Upper lobe of left lung (tissue), 6 donors: Measurements from ENCODE around the gene FTO. TPM values are rescaled to one million over a fixed set of nuclear protein-coding genes. Genes with fewer than 3 reads are reported as not detected.

ENCODE experiments used
- ATAC-seq, 2 donors: fragments of 200-7000 bp; cut with Tn5 transposase; one replicate each; pipeline ENCODE4 v1.9.1; 2022; ENCODE audit warnings: mild to moderate bottlenecking in 2 of 2, moderate library complexity in 2 of 2; ENCODE audit not compliant: low FRiP score in 2 of 2
- DNase-seq, 2 donors: peaks; one replicate each; pipeline ENCODE4 v3.0.0-alpha.2; 2019 to 2020
- H3K27ac ChIP-seq, 4 donors: fragments of 200-600 bp; sonication (generic); one replicate each; pipeline ENCODE4 v1.5.1; 2016 to 2019
- H3K27me3 ChIP-seq, 4 donors: fragments of 200-600 bp; sonication (generic); one replicate each; pipeline ENCODE4 v1.5.1; 2017 to 2019
- H3K36me3 ChIP-seq, 4 donors: fragments of 200-600 bp; sonication (generic); one replicate each; pipeline ENCODE4 v1.5.1; 2016 to 2019
- H3K4me1 ChIP-seq, 4 donors: fragments of 200-600 bp; sonication (generic); one replicate each; pipeline ENCODE4 v1.5.1; 2018 to 2019
- H3K4me3 ChIP-seq, 4 donors: fragments of 200-600 bp; sonication (generic); one replicate each; pipeline ENCODE4 v1.5.1; 2017 to 2019; ENCODE audit warnings: mild to moderate bottlenecking in 2 of 4, moderate library complexity in 1 of 4
- H3K9me3 ChIP-seq, 4 donors: fragments of 200-600 bp; sonication (generic); one replicate each; pipeline ENCODE4 v1.5.1; 2018 to 2019
- EP300 ChIP-seq, 4 donors: sonication (generic); formaldehyde crosslinking; IDR thresholded peaks; one replicate each; pipeline ENCODE4 v1.5.1; 2017; ENCODE audit warnings: antibody characterized with exemption in 4 of 4, control low read depth in 2 of 4
- POLR2A ChIP-seq, 4 donors: fragments of 450-650 bp; IDR thresholded peaks; one replicate each; pipeline ENCODE4 v1.5.1; 2016 to 2017; ENCODE audit warnings: antibody characterized with exemption in 4 of 4, mild to moderate bottlenecking in 2 of 4
- POLR2AphosphoS5 ChIP-seq, 2 donors: sonication (generic); formaldehyde crosslinking; IDR thresholded peaks; one replicate each; pipeline ENCODE4 v1.5.1; 2017; ENCODE audit warnings: antibody characterized with exemption in 2 of 2
- WGBS, 2 donors: methylation state at CpG; one replicate each; pipeline ENCODE4 v1.1.5; 2017 to 2018; 5-methylcytosine and 5-hydroxymethylcytosine counted together
- total RNA-seq, 6 donors: library from RNA; depleted of rRNA in 4 of 6; stranded (reverse); fragments of >200 nt in 4 of 6; gene quantifications; one replicate each; pipeline versions ENCODE4 v1.1.0 to v1.2.1, GENCODE V29; 2016 to 2021
- TF ChIP-seq, protein P1 (sequence below), 6 experiments: fragments of 450-650 bp in 4 of 6; fragments of 200-600 bp in 2 of 6; sonication (generic) in 2 of 6; IDR thresholded peaks; one replicate each; pipeline ENCODE4 v1.5.1; 2016 to 2019; ENCODE audit warnings: antibody characterized with exemption in 6 of 6
- donor health status: DM: no; HTN: no; CAD: no; lungs with moderate emphysema.
- donor health status: DM: no; HTN: yes; CAD: no; lungs with severe emphysema.

The FTO gene
- total RNA-seq, 6 donors from 2014 or later, result 62.9 to 114 (median 75.4) TPM

DNA sequence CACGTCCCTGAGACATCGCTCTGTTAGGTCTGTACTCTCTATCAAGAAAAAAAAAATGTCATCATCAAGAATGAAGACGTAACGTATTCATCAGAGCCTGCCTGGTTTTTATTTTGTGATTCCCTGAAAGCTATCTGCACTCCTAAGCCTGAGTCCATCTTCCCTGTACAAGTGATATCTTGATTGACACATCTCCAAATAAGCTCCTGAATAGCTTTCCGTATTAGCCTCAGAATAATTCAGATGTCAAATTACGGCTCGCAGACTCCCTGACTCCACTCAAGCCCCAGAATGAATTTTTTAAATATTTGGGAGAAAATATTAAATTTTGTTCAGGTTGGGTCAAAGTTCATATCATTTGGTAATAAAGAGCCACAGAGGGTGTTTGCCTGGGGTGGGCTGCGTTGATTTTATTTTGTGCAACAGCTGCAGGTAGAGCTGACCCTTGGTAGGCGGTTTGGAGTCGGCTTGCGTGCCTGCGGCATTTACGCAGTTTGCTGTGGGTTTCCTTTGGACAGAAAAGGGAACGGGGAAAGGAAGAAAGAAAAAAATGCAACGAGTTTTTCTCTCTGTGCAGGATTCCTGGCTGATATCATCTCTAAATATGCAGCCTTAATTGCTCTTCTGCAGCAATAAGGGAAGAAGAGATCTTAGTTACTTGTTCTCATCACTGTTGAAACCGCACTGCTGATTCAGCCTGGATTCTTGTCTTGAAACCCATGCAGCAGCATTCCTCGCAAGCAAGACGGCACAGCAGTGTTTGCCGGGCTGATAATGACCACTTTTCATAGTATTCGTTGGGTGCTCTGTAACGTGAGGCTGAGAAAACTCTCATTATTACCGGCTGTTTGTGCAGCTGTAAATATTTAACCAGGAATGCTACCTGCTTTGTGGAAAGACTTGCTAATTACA lies 467.9 kb downstream of the FTO start:
- H3K4me1 ChIP-seq, result peaks cover 0 to 4% (median 2%) of the 10 kb centered on the region in 4 donors
- H3K36me3 ChIP-seq, result no peaks in the 10 kb centered on the region
- no peak overlapping the region for H3K4me3 ChIP-seq
- DNase-seq (no peak), ATAC-seq (no peak)
- no peak overlapping the region for H3K27ac ChIP-seq
- no peaks in the 10 kb centered on the region for H3K27me3 ChIP-seq
- TF ChIP-seq EP300 (IDR thresholded peaks at IDR 0.05), result no peak
- TF ChIP-seq, protein P1, sequence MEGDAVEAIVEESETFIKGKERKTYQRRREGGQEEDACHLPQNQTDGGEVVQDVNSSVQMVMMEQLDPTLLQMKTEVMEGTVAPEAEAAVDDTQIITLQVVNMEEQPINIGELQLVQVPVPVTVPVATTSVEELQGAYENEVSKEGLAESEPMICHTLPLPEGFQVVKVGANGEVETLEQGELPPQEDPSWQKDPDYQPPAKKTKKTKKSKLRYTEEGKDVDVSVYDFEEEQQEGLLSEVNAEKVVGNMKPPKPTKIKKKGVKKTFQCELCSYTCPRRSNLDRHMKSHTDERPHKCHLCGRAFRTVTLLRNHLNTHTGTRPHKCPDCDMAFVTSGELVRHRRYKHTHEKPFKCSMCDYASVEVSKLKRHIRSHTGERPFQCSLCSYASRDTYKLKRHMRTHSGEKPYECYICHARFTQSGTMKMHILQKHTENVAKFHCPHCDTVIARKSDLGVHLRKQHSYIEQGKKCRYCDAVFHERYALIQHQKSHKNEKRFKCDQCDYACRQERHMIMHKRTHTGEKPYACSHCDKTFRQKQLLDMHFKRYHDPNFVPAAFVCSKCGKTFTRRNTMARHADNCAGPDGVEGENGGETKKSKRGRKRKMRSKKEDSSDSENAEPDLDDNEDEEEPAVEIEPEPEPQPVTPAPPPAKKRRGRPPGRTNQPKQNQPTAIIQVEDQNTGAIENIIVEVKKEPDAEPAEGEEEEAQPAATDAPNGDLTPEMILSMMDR (IDR thresholded peaks at IDR 0.05), result no peak
- no peak for TF ChIP-seq POLR2A (IDR thresholded peaks at IDR 0.05)
- TF ChIP-seq POLR2AphosphoS5 (IDR thresholded peaks at IDR 0.05), result no peak
- no peaks in the 10 kb centered on the region for H3K9me3 ChIP-seq
- WGBS, 2 donors, result 31% methylated on average over 22 of the region's 22 CpGs

DNA sequence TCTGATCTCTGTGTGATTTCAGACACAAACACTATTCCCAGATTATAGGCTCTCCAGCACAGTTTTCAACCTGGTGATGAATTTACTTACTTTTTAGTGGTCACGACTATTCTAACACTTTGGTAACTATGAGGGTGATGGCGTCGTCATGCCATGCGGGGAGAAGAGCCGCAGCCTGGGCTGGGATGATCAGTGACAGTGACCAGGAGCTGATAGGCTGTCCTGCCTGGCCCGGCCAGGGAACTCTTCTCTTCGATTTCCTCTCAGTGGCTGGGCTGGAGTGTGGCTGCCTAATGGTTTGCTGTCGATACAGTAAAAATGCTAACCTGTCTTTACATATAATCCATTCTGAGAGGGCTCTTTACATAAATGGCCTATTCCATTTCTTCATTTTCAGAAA lies 469.5 kb downstream of the FTO start:
- peaks cover 0 to 4% (median 2%) of the 10 kb centered on the region in 4 donors for H3K4me1 ChIP-seq
- H3K27ac ChIP-seq, result no peak overlapping the region
- no peak for TF ChIP-seq POLR2A (IDR thresholded peaks at IDR 0.05)
- TF ChIP-seq POLR2AphosphoS5 (IDR thresholded peaks at IDR 0.05), result no peak
- no peak for TF ChIP-seq EP300 (IDR thresholded peaks at IDR 0.05)
- DNase-seq (no peak), ATAC-seq (no peak)
- H3K9me3 ChIP-seq, result no peaks in the 10 kb centered on the region
- no peaks in the 10 kb centered on the region for H3K27me3 ChIP-seq
- 60 to 73% methylated on average over 8 of the region's 8 CpGs for WGBS, 2 donors
- no peaks in the 10 kb centered on the region for H3K36me3 ChIP-seq
- no peak overlapping the region for H3K4me3 ChIP-seq

DNA sequence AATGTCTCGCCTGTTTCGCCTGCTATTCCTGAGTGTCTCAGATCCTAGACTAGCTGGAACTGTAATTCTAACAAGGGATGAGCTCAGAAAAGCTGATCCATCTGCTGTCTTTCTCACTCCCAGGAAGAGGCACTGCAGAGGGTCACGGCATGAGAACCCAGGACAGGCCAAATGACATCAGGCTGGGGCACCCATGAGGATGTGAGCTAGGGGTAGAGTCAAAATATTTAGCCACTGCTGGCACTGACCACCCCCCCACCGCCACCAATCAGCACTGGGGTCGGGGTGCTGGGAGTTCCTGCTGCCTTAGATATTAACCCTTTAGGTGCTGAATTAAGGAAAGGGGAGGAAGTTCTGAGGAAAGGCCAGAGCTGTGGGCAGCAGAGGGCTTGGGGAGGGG lies 470.2 kb downstream of the FTO start:
- Histone ChIP-seq H3K27me3 (no peaks in the 10 kb centered on the region), H3K36me3 (no peaks in the 10 kb centered on the region), H3K4me1 (peaks cover 0 to 4% (median 2%) of the 10 kb centered on the region in 4 donors), H3K9me3 (no peaks in the 10 kb centered on the region), H3K27ac (no peak overlapping the region), H3K4me3 (no peak overlapping the region)
- no peak for TF ChIP-seq POLR2AphosphoS5 (IDR thresholded peaks at IDR 0.05)
- TF ChIP-seq, protein P1 (IDR thresholded peaks at IDR 0.05), result no peak
- no peak for TF ChIP-seq POLR2A (IDR thresholded peaks at IDR 0.05)
- no peak for TF ChIP-seq EP300 (IDR thresholded peaks at IDR 0.05)
- 44 to 47% methylated on average over 5 of the region's 5 CpGs for WGBS, 2 donors
- ATAC-seq (no peak), DNase-seq (no peak)

DNA sequence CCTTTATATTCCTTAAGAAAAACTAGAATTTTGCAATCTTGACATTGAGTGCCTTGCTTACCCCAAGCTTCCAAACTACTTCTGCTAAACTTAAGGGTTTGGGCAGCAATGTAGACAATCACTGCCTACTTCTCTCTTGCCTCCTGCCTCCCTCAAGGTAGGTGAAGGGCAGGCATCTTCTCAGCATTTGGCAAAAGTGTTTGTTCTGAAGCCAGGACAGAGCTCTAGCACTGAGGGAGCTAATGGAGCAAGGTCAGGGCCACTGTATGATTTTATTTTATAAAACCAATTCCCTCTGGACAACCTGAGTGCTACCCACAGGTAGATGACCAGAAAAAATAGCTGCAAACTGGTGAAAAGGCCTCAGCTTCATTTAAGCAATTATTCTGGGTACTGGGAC lies 470.8 kb downstream of the FTO start:
- no peak overlapping the region for H3K4me3 ChIP-seq
- TF ChIP-seq POLR2AphosphoS5 (IDR thresholded peaks at IDR 0.05) (no peak), POLR2A (IDR thresholded peaks at IDR 0.05) (no peak), EP300 (IDR thresholded peaks at IDR 0.05) (no peak)
- TF ChIP-seq, protein P1 (IDR thresholded peaks at IDR 0.05), result no peak
- H3K36me3 ChIP-seq, result no peaks in the 10 kb centered on the region
- ATAC-seq, result no peak
- no peak overlapping the region for H3K27ac ChIP-seq
- DNase-seq, result no peak
- H3K4me1 ChIP-seq, result peaks cover 0 to 4% (median 2%) of the 10 kb centered on the region in 4 donors
- no peaks in the 10 kb centered on the region for H3K9me3 ChIP-seq
- no peaks in the 10 kb centered on the region for H3K27me3 ChIP-seq

DNA sequence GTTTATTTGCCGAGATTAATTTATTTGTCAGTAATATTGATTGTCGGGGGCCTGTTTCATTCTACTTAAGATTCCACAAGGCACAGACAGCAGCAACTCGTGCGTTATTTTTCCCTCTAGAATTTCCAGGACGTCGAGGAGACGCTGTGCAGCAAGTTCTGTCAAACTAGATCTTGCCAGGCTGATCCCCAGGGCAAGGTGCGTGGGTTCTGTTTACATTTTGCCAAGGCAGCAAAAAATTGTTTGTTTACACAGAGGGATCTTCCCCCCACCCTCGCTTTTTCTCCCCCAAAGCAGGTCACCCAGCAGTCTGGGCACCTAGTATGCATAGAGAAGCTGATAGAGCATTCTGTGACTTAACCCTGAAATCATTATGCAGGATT lies 471.2 kb downstream of the FTO start:
- no peak overlapping the region for H3K27ac ChIP-seq
- no peak for DNase-seq
- no peak for ATAC-seq
- 66 to 74% methylated on average over 9 of the region's 9 CpGs for WGBS, 2 donors
- no peaks in the 10 kb centered on the region for H3K27me3 ChIP-seq
- H3K36me3 ChIP-seq, result no peaks in the 10 kb centered on the region
- no peak overlapping the region for H3K4me3 ChIP-seq
- TF ChIP-seq POLR2A (IDR thresholded peaks at IDR 0.05) (no peak), EP300 (IDR thresholded peaks at IDR 0.05) (no peak), POLR2AphosphoS5 (IDR thresholded peaks at IDR 0.05) (no peak)
- TF ChIP-seq, protein P1 (IDR thresholded peaks at IDR 0.05), result no peak
- H3K4me1 ChIP-seq, result peaks cover 0 to 4% (median 2%) of the 10 kb centered on the region in 4 donors
- no peaks in the 10 kb centered on the region for H3K9me3 ChIP-seq
